GM12873 (cell line): ENCODE results near the gene RTN1.

ENCODE experiments used
- TF ChIP-seq, protein P1 (sequence below): IDR thresholded peaks from 2 replicates; pipeline ENCODE4 v1.5.1; 2012; ENCODE audit warnings: low read depth, mild to moderate bottlenecking, moderate library complexity, low read length, control low read depth; ENCODE audit not compliant: insufficient read depth; ENCODE audit errors: missing control alignments

Gene RTN1

DNA sequence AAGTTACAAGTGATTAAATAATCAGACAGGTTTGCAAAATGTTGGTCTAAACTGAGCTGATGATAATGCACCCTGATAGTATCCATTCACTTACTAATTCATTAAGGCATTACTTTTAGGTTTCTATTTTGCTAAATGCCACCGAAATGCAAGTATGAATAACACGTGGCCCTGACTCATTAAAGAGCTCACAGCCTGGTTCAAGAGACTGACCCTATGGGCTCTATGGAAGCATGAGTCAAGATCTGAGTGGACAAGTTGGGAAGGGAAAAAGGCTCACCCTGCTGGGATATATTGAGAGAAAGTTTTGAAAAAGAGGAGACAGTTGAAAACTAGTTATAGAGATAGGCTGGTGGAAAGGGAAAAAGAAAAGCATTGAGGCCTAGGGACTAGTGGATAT lies 34.6 kb upstream of the RTN1 start:
- TF ChIP-seq, protein P1, sequence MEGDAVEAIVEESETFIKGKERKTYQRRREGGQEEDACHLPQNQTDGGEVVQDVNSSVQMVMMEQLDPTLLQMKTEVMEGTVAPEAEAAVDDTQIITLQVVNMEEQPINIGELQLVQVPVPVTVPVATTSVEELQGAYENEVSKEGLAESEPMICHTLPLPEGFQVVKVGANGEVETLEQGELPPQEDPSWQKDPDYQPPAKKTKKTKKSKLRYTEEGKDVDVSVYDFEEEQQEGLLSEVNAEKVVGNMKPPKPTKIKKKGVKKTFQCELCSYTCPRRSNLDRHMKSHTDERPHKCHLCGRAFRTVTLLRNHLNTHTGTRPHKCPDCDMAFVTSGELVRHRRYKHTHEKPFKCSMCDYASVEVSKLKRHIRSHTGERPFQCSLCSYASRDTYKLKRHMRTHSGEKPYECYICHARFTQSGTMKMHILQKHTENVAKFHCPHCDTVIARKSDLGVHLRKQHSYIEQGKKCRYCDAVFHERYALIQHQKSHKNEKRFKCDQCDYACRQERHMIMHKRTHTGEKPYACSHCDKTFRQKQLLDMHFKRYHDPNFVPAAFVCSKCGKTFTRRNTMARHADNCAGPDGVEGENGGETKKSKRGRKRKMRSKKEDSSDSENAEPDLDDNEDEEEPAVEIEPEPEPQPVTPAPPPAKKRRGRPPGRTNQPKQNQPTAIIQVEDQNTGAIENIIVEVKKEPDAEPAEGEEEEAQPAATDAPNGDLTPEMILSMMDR: no peak

DNA sequence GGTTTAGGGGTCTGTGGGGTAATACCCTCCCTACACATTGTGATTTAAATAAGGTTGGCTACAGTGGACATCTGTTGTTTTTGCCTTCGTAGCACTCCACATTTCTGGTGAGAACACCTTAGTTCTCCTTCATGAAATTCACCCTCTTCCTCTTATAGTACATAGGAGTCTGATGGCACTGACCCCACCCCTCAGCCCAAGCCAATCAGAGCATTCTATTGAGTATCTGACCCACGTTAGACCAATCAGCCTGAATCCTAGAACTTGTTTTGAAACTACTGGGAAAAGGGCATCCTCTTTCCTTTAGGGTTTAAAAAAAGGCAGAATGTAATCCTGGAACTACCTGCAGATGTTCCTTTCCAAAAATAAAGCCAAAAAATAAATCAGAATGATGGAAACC lies 33.6 kb upstream of the RTN1 start:
- TF ChIP-seq, protein P1: no peak

DNA sequence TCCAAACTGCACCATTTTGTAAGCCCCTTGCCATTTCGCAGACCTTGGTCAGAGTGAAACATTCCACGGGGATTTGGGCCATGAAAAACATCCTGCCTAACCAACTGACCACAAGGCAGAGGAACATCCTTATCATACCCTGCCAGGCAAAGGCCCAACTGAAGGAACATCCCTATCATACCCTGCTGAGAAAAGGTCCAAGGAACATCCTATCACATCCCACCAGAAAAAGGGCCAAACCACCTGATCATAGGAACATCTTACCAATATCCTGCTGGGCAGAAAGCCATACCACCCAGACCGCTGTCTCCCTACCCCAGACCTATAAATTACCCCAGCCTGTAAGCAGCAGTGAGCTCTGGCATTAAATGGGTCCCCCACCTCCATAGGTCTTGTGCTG lies 30.0 kb upstream of the RTN1 start:
- TF ChIP-seq, protein P1: no peak

DNA sequence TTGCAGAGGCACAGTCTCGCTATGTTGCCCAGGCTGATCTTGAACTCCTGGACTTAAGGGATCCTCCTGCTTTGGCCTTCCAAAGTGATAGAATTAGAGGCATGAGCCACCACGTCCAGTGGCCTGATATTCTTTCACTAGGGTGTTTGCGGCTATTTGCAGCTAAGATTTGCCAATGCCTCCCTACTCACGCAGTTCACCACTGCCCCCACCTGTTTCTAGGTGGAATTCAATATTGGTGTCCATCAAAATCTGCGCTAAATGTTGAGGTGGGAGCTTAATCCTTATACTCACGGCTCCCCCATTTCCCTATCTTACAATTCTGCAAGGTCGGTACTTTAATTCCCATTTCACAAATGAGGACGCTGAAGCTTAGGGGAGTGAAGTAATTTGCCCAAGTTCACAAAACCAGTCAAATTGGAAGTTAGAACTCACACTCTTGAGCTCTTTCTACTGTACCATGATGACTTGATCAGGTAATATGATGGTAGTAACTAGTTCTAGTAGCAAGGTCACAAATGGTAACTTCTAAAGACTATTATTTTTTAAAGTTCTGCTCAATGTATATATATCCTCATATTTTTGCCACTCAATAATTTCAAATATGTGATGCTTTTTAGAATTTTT lies 27.3 kb upstream of the RTN1 start:
- TF ChIP-seq, protein P1: peak; percentile 48

DNA sequence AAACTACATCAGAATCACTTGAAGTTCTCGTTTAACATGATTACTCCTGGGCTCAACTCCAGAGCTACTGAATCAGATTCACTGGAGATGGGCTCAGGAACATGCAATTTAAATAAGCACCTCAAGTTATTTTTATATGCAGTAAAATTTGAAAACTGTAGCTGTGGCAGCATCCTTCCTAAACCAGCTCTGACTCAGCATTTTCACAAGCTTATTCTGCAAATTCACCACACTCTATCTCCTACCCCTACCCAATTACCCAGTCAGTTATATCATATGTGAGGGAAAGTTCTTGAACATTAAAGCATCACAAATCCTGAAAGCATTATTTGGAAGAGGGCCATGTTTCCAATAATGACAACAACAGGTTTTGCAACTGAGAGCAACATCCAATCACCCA lies 25.1 kb upstream of the RTN1 start:
- TF ChIP-seq, protein P1: no peak

DNA sequence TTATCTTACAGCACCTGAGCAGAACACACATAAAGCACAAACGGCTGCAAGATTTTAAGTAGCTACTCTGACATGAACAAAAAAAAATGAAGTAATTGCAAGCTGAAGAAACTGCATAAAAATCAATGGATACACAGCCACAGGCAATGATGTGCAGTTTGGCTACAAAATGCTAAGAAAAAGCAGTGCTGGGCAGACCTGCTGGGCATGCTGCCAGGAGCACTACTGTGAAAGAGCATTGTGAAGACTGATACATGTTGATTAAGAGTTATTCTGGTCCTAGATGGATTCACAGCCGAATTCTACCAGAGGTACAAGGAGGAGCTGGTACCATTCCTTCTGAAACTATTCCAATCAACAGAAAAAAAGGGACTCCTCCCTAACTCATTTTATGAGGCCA lies 20.1 kb upstream of the RTN1 start:
- TF ChIP-seq, protein P1: no peak

DNA sequence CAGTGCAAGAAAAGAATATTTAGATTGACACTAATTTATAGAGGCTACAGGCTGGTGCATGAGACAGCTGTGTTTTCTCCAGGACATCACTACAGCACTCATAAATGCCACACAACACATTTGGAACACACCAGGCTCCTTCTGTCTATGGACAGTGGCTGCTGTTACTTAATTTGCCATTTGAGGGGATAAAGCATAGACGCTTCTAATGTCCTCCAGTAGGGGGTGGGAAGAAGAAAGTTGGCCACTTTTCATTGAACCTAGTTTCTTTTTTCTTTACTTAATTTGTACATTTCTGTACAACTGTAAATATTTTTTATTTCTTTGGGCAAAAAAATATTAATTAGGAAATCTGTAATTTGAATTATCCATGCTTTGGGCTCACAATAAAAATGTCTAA lies 12.4 kb upstream of the RTN1 start:
- TF ChIP-seq, protein P1: peak; percentile 50
